ENCODE measurements around the gene ARMC9. TPM values are rescaled to one million over a fixed set of nuclear protein-coding genes. Genes with fewer than 3 reads are reported as not detected.

ARMC9 gene
- total and polyA plus RNA-seq, 3 donors from 2014 or later = 35.0 to 49.7 (median 47.5) TPM

GRCh38 chr2:231277962-231278361 is 79.5 kb downstream of the ARMC9 start:
- H3K27ac ChIP-seq = no peak overlapping the region
- intact Hi-C loops (cut with DNase I; ENCODE audit: low total_unique reads) = no loop called here
- H3K4me1 ChIP-seq = no peaks in the 10 kb centered on the region
- no peak for TF ChIP-seq POLR2A (IDR thresholded peaks at IDR 0.05)
- TF ChIP-seq CTCF (IDR thresholded peaks at IDR 0.05) = no peak
- no peak overlapping the region for H3K4me3 ChIP-seq
- WGBS, 2 donors = 84 to 92% methylated on average over 8 of the region's 8 CpGs
- H3K27me3 ChIP-seq = no peaks in the 10 kb centered on the region
- no peaks in the 10 kb centered on the region for H3K9me3 ChIP-seq
- no peaks in the 10 kb centered on the region for H3K36me3 ChIP-seq (ENCODE audit: low read depth, missing control alignments)
- no peak for DNase-seq

GRCh38 chr2:231278868-231279267 is 80.4 kb downstream of the ARMC9 start:
- DNase-seq = no peak
- TF ChIP-seq POLR2A (IDR thresholded peaks at IDR 0.05) (no peak), CTCF (IDR thresholded peaks at IDR 0.05) (no peak)
- no peak overlapping the region for H3K27ac ChIP-seq
- H3K4me3 ChIP-seq = no peak overlapping the region
- intact Hi-C loops (cut with DNase I; ENCODE audit: low total_unique reads) = no loop called here
- no peaks in the 10 kb centered on the region for H3K36me3 ChIP-seq (ENCODE audit: low read depth, missing control alignments)
- 83 to 87% methylated on average over 2 of the region's 2 CpGs for WGBS, 2 donors
- no peaks in the 10 kb centered on the region for H3K9me3 ChIP-seq
- no peaks in the 10 kb centered on the region for H3K27me3 ChIP-seq
- H3K4me1 ChIP-seq = no peaks in the 10 kb centered on the region

GRCh38 chr2:231280846-231281245 is 82.4 kb downstream of the ARMC9 start:
- no peaks in the 10 kb centered on the region for H3K36me3 ChIP-seq (ENCODE audit: low read depth, missing control alignments)
- TF ChIP-seq CTCF (IDR thresholded peaks at IDR 0.05) (no peak), POLR2A (IDR thresholded peaks at IDR 0.05) (no peak)
- DNase-seq = no peak

GRCh38 chr2:231284296-231284695 is 85.9 kb downstream of the ARMC9 start:
- TF ChIP-seq CTCF (IDR thresholded peaks at IDR 0.05) (no peak), POLR2A (IDR thresholded peaks at IDR 0.05) (no peak)
- no peaks in the 10 kb centered on the region for H3K9me3 ChIP-seq
- H3K4me3 ChIP-seq = no peak overlapping the region
- H3K4me1 ChIP-seq = no peaks in the 10 kb centered on the region
- H3K27ac ChIP-seq = no peak overlapping the region
- H3K27me3 ChIP-seq = no peaks in the 10 kb centered on the region
- DNase-seq = no peak
- no peaks in the 10 kb centered on the region for H3K36me3 ChIP-seq (ENCODE audit: low read depth, missing control alignments)
- WGBS, 2 donors = 88 to 100% methylated on average over 2 of the region's 2 CpGs
- intact Hi-C loops (cut with DNase I; ENCODE audit: low total_unique reads) = no loop called here

More at GRCh38 chr2:231280846-231281245, 82.4 kb downstream of the ARMC9 start:
- Histone ChIP-seq H3K27ac (no peak overlapping the region), H3K4me1 (no peaks in the 10 kb centered on the region), H3K9me3 (no peaks in the 10 kb centered on the region), H3K27me3 (no peaks in the 10 kb centered on the region), H3K4me3 (no peak overlapping the region)
- WGBS, 2 donors = 84 to 94% methylated on average over 9 of the region's 9 CpGs
- intact Hi-C loops (cut with DNase I; ENCODE audit: low total_unique reads) = no loop called here

- intact Hi-C loops (cut with DNase I; ENCODE audit: low total_unique reads) = no loop called here
- TF ChIP-seq POLR2A (IDR thresholded peaks at IDR 0.05) (no peak), CTCF (IDR thresholded peaks at IDR 0.05) (no peak)
- DNase-seq = no peak
- H3K27ac ChIP-seq = no peak overlapping the region
- no peaks in the 10 kb centered on the region for H3K27me3 ChIP-seq
- 82 to 95% methylated on average over 3 to 4 of the region's 4 CpGs for WGBS, 2 donors
- no peaks in the 10 kb centered on the region for H3K36me3 ChIP-seq (ENCODE audit: low read depth, missing control alignments)
- H3K9me3 ChIP-seq = no peaks in the 10 kb centered on the region
- no peaks in the 10 kb centered on the region for H3K4me1 ChIP-seq
- no peak overlapping the region for H3K4me3 ChIP-seq
These were observed 88.5 kb downstream of the ARMC9 start for GRCh38 chr2:231286964-231287363.

Data from testis (tissue), 3 donors.